K562 (cell line): ENCODE data around the gene SDR9C7. TPM values are rescaled to one million over a fixed set of nuclear protein-coding genes. Genes with fewer than 3 reads are reported as not detected.

ENCODE experiments used
- ARHGAP35 ChIP-seq: fragments of 450-650 bp; IDR thresholded peaks from 2 replicates; pipeline ENCODE4 v1.6.1; 2018; ENCODE audit not compliant: partially characterized antibody
- ARID1B ChIP-seq: fragments of 450-650 bp; IDR thresholded peaks from 2 replicates; pipeline ENCODE4 v1.6.1; 2016; ENCODE audit warnings: antibody characterized with exemption, mild to moderate bottlenecking, inconsistent platforms
- ASH1L ChIP-seq: fragments of 450-650 bp; IDR thresholded peaks from 2 replicates; pipeline ENCODE4 v1.6.1; 2018; ENCODE audit warnings: borderline replicate concordance, mild to moderate bottlenecking, low read depth; ENCODE audit not compliant: partially characterized antibody
- DPF2 ChIP-seq: fragments of 450-650 bp; IDR thresholded peaks from 2 replicates; pipeline ENCODE4 v1.6.1; 2016
- EP300 ChIP-seq: IDR thresholded peaks from 2 replicates; pipeline ENCODE4 v1.6.1; 2012; ENCODE audit warnings: low read length, improper control_type of control experiment
- ESRRA ChIP-seq: fragments of 450-650 bp; IDR thresholded peaks from 2 replicates; pipeline ENCODE4 v1.6.1; 2014; ENCODE audit warnings: low read depth, mild to moderate bottlenecking, moderate library complexity, borderline replicate concordance
- FOXA1 ChIP-seq: fragments of 450-650 bp; IDR thresholded peaks from 2 replicates; pipeline ENCODE4 v1.6.1; 2016; ENCODE audit warnings: mild to moderate bottlenecking, borderline replicate concordance
- HOXB6 ChIP-seq: fragments of 250-450 bp; sonication (Bioruptor Pico); IDR thresholded peaks from 2 replicates; pipeline ENCODE4 v1.5.1; 2022; ENCODE audit warnings: mild to moderate bottlenecking, borderline replicate concordance
- IRF9 ChIP-seq: fragments of 450-650 bp; IDR thresholded peaks from 2 replicates; pipeline ENCODE4 v1.6.1; 2016; ENCODE audit warnings: missing biosample characterization, missing genetic modification characterization
- LEF1 ChIP-seq: fragments of 450-650 bp; IDR thresholded peaks from 2 replicates; pipeline ENCODE4 v1.6.1; 2016; ENCODE audit warnings: mild to moderate bottlenecking
- MAFF ChIP-seq: IDR thresholded peaks from 2 replicates; pipeline ENCODE4 v1.6.1; 2012; ENCODE audit warnings: low read length, improper control_type of control experiment
- MTA3 ChIP-seq: fragments of 450-650 bp; formaldehyde crosslinking; IDR thresholded peaks from 2 replicates; pipeline ENCODE4 v1.6.1; 2017; ENCODE audit warnings: mild to moderate bottlenecking, borderline replicate concordance
- NFIC ChIP-seq: fragments of 450-650 bp; IDR thresholded peaks from 2 replicates; pipeline ENCODE4 v1.6.1; 2017; ENCODE audit warnings: mild to moderate bottlenecking, inconsistent platforms
- RCOR1 ChIP-seq, 2 experiments: IDR thresholded peaks; 2 replicates each; pipeline ENCODE4 v1.6.1; 2012; ENCODE audit warnings: low read depth in 2 of 2, low read length in 2 of 2, borderline replicate concordance in 1 of 2, improper control_type of control experiment in 1 of 2
- TEAD4 ChIP-seq, 2 experiments: sonication (generic) in 1 of 2; formaldehyde crosslinking in 1 of 2; IDR thresholded peaks; 2 replicates each; pipeline versions ENCODE4 v1.6.1 to v1.8.0; 2012 to 2022; ENCODE audit warnings: borderline replicate concordance in 1 of 2, inconsistent platforms in 1 of 2, low read length in 1 of 2, mild to moderate bottlenecking in 1 of 2, missing genetic modification reagents in 1 of 2
- ZNF354B ChIP-seq: fragments of 250-450 bp; sonication (Bioruptor Pico); IDR thresholded peaks from 2 replicates; pipeline ENCODE4 v1.4.0; 2020
- polyA plus RNA-seq, 8 experiments: library from polyadenylated mRNA; depleted of rRNA in 4 of 8; stranded (reverse) in 5 of 8; unstranded in 3 of 8; fragments of >200 nt; fragmentation: Nextera tagmentation in 2 of 8; fragmentation: Illumina TruSeq in 1 of 8; extraction: Ambion mirVana in 2 of 8; extraction: Trizol in 1 of 8; gene quantifications; 2 replicates each; pipeline versions ENCODE4 v1.2.1 to v1.2.3, GENCODE V29; 2011 to 2014; ENCODE audit warnings: inconsistent platforms in 1 of 8, missing spikeins in 1 of 8
- total RNA-seq, 7 experiments: library from RNA; depleted of rRNA in 6 of 7; stranded (reverse); fragments of >200 nt in 6 of 7; fragmentation: Illumina TruSeq in 2 of 7; extraction: Trizol in 2 of 7; gene quantifications; 2 replicates each; pipeline versions ENCODE4 v1.2.1 to v1.2.3, GENCODE V29; 2011 to 2021; ENCODE audit warnings: low replicate concordance in 1 of 7

The SDR9C7 gene
- total and polyA plus RNA-seq, 9 of the 15 experiments (the other 6 are each of a cell fraction or from before 2014, with no cell fraction given): 0.04 to 0.59 (median 0.06) TPM; not detected in 6

GRCh38 chr12:56878010-56878339 is 56.2 kb downstream of the SDR9C7 start (continued):
- TF ChIP-seq EP300 (peak; percentile 73; the same call in 1 of the 2 replicates), TEAD4 (IDR thresholded peaks at IDR 0.05; ENCODE audit: low read length) (peak; percentile 96), TEAD4 (CRISPR knock-in tag; IDR thresholded peaks at IDR 0.05; ENCODE audit: borderline replicate concordance) (no peak), ARHGAP35 (no peak), MAFF (no peak), LEF1 (peak; percentile 48; the same call in 1 of the 2 replicates), NFIC (peak; percentile 76), IRF9 (0 out of 2 replicates have a peak, but pooled peaks have one; percentile 39), HOXB6 (no peak), MTA3 (peak; percentile 47; the same call in 1 of the 2 replicates), ASH1L (no peak), RCOR1 (IDR thresholded peaks at IDR 0.05; ENCODE audit: borderline replicate concordance in 1 of 2, low read depth in 2 of 2, low read length in 2 of 2) (peak in 1 of 2 experiments; percentile 38; a peak in 1 of 4 replicates), ZNF354B (CRISPR knock-in tag) (no peak), ESRRA (peak; percentile 78), DPF2 (peak; percentile 86), ARID1B (peak; percentile 88), FOXA1 (no peak)
- TF ChIP-seq, all 486 proteins: peak for 68
